KOPT-K1 (cell line): ENCODE data around the gene WNT3A.

Source experiments
- H3K27ac ChIP-seq: fragments of 200-600 bp; sonication (generic); 2 replicates; pipeline ENCODE4 v1.5.1; 2016; ENCODE audit warnings: antibody characterized with exemption, mild to moderate bottlenecking, low read depth, low read length; ENCODE audit not compliant: poor library complexity, severe bottlenecking
- H3K36me3 ChIP-seq: fragments of 200-600 bp; sonication (generic); 2 replicates; pipeline ENCODE4 v1.5.1; 2017; ENCODE audit warnings: antibody characterized with exemption, mild to moderate bottlenecking, low read length, moderate library complexity; ENCODE audit not compliant: insufficient read depth
- H3K9me3 ChIP-seq: fragments of 200-600 bp; sonication (generic); 2 replicates; pipeline ENCODE4 v1.5.1; 2017; ENCODE audit warnings: antibody characterized with exemption, low read length, mild to moderate bottlenecking; ENCODE audit not compliant: insufficient read depth, poor library complexity, severe bottlenecking

WNT3A gene

GRCh38 chr1:228083871-228084278 is 77.1 kb downstream of the WNT3A start:
- peaks cover 48% of the 10 kb centered on the region for H3K36me3 ChIP-seq
- peak overlapping the region; percentile 97 for H3K27ac ChIP-seq
- no peaks in the 10 kb centered on the region for H3K9me3 ChIP-seq

GRCh38 chr1:228084325-228084724 is 77.5 kb downstream of the WNT3A start:
- H3K36me3 ChIP-seq: peaks cover 48% of the 10 kb centered on the region
- peak overlapping the region; percentile 97 for H3K27ac ChIP-seq

GRCh38 chr1:228084797-228085196 is 78.0 kb downstream of the WNT3A start:
- Histone ChIP-seq H3K27ac (no peak overlapping the region), H3K9me3 (no peaks in the 10 kb centered on the region), H3K36me3 (peaks cover 48% of the 10 kb centered on the region)

More at GRCh38 chr1:228084325-228084724, 77.5 kb downstream of the WNT3A start:
- H3K9me3 ChIP-seq: no peaks in the 10 kb centered on the region

- Histone ChIP-seq H3K9me3 (peaks cover under 1% of the 10 kb centered on the region), H3K27ac (no peak overlapping the region), H3K36me3 (peaks cover 52% of the 10 kb centered on the region)
Measured at GRCh38 chr1:228085287-228085951, 78.6 kb downstream of the WNT3A start.

- Histone ChIP-seq H3K27ac (no peak overlapping the region), H3K36me3 (peaks cover 76% of the 10 kb centered on the region), H3K9me3 (peaks cover 24% of the 10 kb centered on the region)
Measured at GRCh38 chr1:228087771-228088251, 81.0 kb downstream of the WNT3A start.

- Histone ChIP-seq H3K36me3 (peaks cover 87% of the 10 kb centered on the region), H3K27ac (no peak overlapping the region), H3K9me3 (peaks cover 34% of the 10 kb centered on the region)
Measured at GRCh38 chr1:228088586-228089498, 82.0 kb downstream of the WNT3A start.

- H3K27ac ChIP-seq: no peak overlapping the region
- peaks cover 90% of the 10 kb centered on the region for H3K36me3 ChIP-seq
- peaks cover 43% of the 10 kb centered on the region for H3K9me3 ChIP-seq
Measured at GRCh38 chr1:228089519-228090380, 83.0 kb downstream of the WNT3A start.

GRCh38 chr1:228090613-228091081 is 83.8 kb downstream of the WNT3A start:
- H3K27ac ChIP-seq: no peak overlapping the region
- peaks cover 52% of the 10 kb centered on the region for H3K9me3 ChIP-seq
- peaks cover 91% of the 10 kb centered on the region for H3K36me3 ChIP-seq

GRCh38 chr1:228091084-228091483 is 84.3 kb downstream of the WNT3A start:
- H3K9me3 ChIP-seq: peaks cover 55% of the 10 kb centered on the region
- H3K27ac ChIP-seq: no peak overlapping the region
- H3K36me3 ChIP-seq: peaks cover 92% of the 10 kb centered on the region

- Histone ChIP-seq H3K27ac (no peak overlapping the region), H3K36me3 (peaks cover 99% of the 10 kb centered on the region), H3K9me3 (peaks cover 55% of the 10 kb centered on the region)
Measured at GRCh38 chr1:228092342-228093049, 85.7 kb downstream of the WNT3A start.

- Histone ChIP-seq H3K9me3 (peaks cover 55% of the 10 kb centered on the region), H3K27ac (no peak overlapping the region), H3K36me3 (peaks cover 99% of the 10 kb centered on the region)
Measured at GRCh38 chr1:228093050-228093906, 86.5 kb downstream of the WNT3A start.

- no peak overlapping the region for H3K27ac ChIP-seq
- peaks cover 55% of the 10 kb centered on the region for H3K9me3 ChIP-seq
- peaks cover 99% of the 10 kb centered on the region for H3K36me3 ChIP-seq
Measured at GRCh38 chr1:228094432-228095016, 87.7 kb downstream of the WNT3A start.

GRCh38 chr1:228095161-228095560 is 88.4 kb downstream of the WNT3A start:
- Histone ChIP-seq H3K27ac (no peak overlapping the region), H3K36me3 (peaks cover 99% of the 10 kb centered on the region), H3K9me3 (peaks cover 55% of the 10 kb centered on the region)
